Endometrial microvascular endothelial cells (primary cell): ENCODE results near the gene SCN3B. TPM values are rescaled to one million over a fixed set of nuclear protein-coding genes. Genes with fewer than 3 reads are reported as not detected.
"Not testable (repeated sequence)": the region's sequence is repeated elsewhere in the genome, so short reads cannot be mapped to it uniquely, and the experiment has no call there.

Source experiments
- in situ Hi-C: cut with HindIII; loops from 2 replicates; pipeline ENCODE4 v1.10.0; 2017; ENCODE audit warnings: low sequenced_read_pairs, low pct_unique_long_range_greater_than_20kb; ENCODE audit errors: inconsistent ontology term
- total RNA-seq: library from RNA; depleted of rRNA; stranded (reverse); fragments of >200 nt; gene quantifications from one replicate; pipeline ENCODE4 v1.2.3, GENCODE V29; 2015; ENCODE audit errors: inconsistent ontology term

Gene SCN3B
- total RNA-seq, 1 donor from 2014 or later = 0.56 TPM

DNA sequence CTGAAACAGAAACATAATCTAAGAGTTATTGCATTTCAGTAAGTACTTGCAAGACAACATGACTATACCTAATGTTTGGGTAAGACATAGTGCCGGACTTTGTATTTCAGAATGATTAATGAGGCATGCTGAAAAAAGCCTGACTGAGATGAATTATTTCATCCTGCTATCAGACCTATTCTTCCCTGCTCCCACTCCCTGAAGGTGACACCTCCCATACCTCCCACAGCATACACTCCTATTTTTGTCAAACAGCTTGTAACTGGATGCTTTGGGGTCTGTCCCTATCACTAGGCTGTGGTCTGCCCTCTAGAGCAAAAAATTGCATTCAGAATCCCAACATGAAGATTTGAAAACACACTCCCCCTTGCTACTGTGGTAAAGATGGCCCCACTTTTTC is 10.9 kb upstream of the SCN3B start:
- in situ Hi-C loops = no loop called here

- in situ Hi-C loops = not testable (repeated sequence)
Observed at GRCh38 chr11:123659965-123660364, 5.5 kb upstream of the SCN3B start.

- in situ Hi-C loops = no loop called here
Observed at GRCh38 chr11:123659311-123659710, 4.9 kb upstream of the SCN3B start.

GRCh38 chr11:123653827-123654565 is 428 bp downstream of the SCN3B start:
- in situ Hi-C loops = no loop called here

GRCh38 chr11:123653483-123653826 is 969 bp downstream of the SCN3B start:
- in situ Hi-C loops = no loop called here

GRCh38 chr11:123652599-123652998 is 1.8 kb downstream of the SCN3B start:
- in situ Hi-C loops = no loop called here

DNA sequence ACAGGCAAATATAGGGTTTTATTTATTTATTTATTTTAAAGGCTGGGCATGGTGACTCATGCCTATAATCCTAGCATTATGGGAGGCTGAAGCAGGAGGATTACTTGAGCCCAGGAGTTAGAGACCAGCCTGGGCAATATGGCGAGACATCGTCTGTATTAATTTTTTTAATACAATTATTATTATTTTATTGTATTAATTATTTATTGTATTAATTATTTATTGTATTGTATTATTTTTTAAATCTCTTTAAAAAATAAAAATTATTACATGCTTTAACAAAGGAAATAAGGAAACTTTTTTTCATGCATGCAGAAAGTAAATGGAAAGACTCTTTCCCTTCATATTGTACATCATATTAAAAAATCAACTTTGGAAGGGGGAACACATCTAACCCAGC is 3.5 kb downstream of the SCN3B start:
- in situ Hi-C loops = no loop called here

GRCh38 chr11:123645286-123645975 is 9.0 kb downstream of the SCN3B start:
- in situ Hi-C loops = no loop called here

DNA sequence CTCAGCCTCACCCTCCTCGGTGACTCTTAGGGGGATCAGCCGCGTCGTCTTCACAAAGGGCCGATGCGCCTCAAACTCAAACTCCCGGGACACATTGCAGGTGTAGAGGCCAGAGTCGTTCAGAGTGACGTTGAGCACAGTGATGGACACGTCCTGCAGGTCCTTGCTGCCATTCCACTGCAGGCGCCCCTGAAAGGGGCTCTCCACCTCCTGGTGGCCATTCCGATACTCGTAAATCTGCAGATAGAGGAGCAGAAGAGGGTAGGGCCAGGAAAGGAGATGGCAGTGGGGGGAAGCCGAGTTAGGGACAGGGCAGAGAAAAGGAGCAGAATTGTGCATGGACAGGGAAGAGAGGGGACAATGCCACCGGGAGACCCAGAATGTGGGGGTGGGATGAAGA is 12.0 kb downstream of the SCN3B start:
- in situ Hi-C loops = no loop called here

DNA sequence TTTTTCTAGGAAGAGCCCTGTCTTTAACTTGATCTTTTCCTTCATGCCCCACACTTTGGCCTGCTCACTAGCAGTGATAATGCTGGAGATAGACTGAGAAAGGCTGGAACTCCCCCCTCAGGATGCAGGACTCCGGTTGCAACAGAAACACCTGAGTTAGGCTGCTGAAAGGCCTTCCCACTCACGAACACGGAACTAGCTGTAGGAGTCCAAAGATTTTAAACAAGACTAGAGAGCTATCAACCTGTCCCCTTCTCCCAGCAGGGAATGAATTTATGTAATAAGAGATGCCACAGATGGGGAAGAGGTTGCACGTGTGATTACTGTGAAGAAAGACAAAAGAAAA is 13.0 kb downstream of the SCN3B start:
- in situ Hi-C loops = no loop called here

GRCh38 chr11:123640677-123641494 is 13.5 kb downstream of the SCN3B start:
- in situ Hi-C loops = no loop called here

- in situ Hi-C loops = no loop called here
Observed at GRCh38 chr11:123640029-123640428, 14.4 kb downstream of the SCN3B start.

DNA sequence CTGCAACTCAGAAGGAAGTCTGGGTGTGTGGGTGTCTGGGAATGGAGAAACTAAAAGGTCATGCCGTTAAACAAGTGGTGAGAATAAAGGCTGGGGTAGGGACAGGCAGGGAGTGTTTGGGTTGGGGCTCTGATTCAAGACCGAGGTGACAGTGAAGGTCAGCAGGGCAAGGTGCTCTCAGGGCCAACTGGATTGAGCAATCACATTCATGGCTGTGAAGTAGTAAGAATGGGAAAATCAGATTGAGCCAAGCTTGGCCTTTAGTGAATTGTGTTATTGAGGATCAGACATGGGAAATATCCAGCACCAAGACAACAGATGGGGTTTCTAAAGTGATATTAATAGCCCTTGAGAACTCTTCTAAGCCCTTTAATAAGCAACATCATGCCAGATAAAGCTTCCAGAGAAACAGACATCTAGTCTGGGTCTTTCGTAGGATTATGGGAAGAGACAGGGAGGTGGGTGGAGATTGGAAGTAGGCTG is 24.3 kb downstream of the SCN3B start:
- in situ Hi-C loops = no loop called here

DNA sequence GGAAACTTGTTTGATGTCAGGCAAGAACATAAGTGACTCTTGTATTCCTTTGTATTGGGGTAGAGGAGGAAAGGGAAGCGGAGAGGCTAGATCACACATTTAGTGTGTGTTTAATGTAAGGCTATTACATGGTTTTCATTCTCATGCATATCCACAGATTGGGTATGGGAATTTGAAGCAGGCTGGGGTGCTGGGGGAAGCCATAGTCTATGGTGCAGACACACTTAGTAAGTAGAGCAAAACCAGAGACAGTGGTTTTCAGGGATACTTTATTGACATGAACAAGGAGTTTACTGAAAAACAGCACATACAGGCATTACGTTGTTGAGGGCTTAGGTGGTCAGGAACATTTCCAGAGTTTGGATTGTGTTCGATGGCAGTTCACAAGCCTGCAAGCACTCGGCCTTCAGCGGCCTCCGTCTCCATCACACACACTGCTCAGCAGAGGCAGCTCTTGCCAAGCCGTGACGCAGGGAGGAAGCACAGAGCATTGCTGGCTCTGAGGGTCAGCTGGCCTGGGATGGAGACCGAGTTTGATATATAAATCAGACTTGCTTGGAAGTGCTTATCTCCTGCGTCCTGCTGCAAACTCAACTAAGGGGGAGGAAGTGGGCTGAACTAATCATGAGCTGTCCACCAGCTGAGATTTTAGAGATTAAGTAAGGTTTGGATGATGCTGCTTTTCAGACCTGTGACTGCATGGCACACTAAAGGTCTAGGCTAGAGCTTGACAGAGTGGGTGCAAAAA is 25.3 kb downstream of the SCN3B start:
- in situ Hi-C loops = no loop called here

GRCh38 chr11:123624974-123625373 is 29.4 kb downstream of the SCN3B start:
- in situ Hi-C loops = no loop called here

GRCh38 chr11:123622576-123622975 is 31.8 kb downstream of the SCN3B start:
- in situ Hi-C loops = no loop called here

DNA sequence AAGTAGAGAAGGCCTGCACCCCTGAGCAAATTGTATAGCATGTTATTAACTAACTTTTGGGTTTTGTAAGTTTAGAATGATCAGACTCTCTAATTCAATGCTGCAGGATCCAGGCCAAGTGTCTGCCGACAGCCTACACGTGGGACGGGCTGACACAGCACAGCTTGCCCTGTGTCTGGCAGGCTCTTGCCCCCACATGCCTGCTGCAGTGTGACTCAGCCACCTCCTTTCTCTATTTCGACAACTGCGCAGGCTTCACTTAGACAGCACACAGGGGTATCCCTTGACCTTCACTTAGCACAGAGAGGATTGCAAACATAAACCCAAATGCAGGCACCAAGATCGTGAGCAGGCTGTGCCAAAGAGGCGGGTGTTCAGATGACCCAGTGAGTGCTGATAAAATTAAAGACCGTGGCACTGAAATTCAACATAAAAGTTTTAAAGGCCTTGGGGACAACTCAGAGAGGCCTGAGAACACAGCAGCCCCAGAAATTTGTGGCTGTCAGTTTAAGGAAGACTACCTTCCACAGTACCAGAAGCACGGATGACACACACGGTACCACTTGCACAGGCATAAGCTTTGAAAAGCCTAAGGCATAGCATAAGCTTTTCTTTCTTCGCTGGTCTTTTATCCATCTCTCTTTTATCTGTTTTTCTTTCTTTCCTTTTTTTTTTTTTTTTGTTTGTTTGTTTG is 37.8 kb downstream of the SCN3B start:
- in situ Hi-C loops = no loop called here

GRCh38 chr11:123611698-123612097 is 42.7 kb downstream of the SCN3B start:
- in situ Hi-C loops = no loop called here

DNA sequence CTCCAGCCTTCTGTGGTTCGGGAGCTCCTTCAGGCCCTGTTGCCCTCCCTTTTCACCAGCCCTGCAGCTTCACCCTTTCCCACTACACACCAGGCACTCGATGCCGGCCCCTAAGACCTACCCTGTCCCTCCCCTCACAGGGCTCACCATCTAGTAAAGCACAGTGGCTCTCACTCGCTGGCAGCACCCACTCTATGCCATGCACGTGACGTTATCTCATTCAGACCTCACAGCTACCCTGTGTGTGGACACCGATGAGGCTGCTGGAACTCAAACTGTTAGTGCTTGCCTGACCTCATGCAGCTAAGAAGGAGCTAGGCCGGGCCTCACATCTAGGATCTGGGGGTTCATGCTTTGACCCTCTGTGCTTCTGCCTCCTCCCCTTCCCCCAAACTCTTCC is 45.5 kb downstream of the SCN3B start:
- in situ Hi-C loops = no loop called here
